Type B pancreatic cell (in vitro differentiated cells): Measurements from ENCODE around the gene SOX12. TPM values are rescaled to one million over a fixed set of nuclear protein-coding genes. Genes with fewer than 3 reads are reported as not detected.

Experiments used
- DNase-seq: peaks from one replicate; pipeline ENCODE4 v3.0.0; 2021; ENCODE audit warnings: mixed read lengths; ENCODE audit not compliant: unreplicated experiment; ENCODE audit errors: extremely low spot score
- H3K27ac Mint-ChIP-seq: 2 replicates; pipeline ENCODE4 v1.8.0; 2021; ENCODE audit warnings: mild to moderate bottlenecking, mixed read lengths
- H3K27me3 Mint-ChIP-seq: 2 replicates; pipeline ENCODE4 v1.8.0; 2021; ENCODE audit warnings: mixed read lengths
- H3K36me3 Mint-ChIP-seq: 2 replicates; pipeline ENCODE4 v1.8.0; 2021; ENCODE audit warnings: mixed read lengths
- H3K4me1 Mint-ChIP-seq: one replicate; pipeline ENCODE4 v1.8.0; 2021; ENCODE audit warnings: mixed read lengths; ENCODE audit not compliant: unreplicated experiment
- H3K4me3 Mint-ChIP-seq: 2 replicates; pipeline ENCODE4 v1.8.0; 2021; ENCODE audit warnings: mild to moderate bottlenecking, mixed read lengths
- H3K9me3 Mint-ChIP-seq: 2 replicates; pipeline ENCODE4 v1.8.0; 2021; ENCODE audit warnings: mixed read lengths
- total RNA-seq: library from RNA; stranded (reverse); gene quantifications from 2 replicates; pipeline ENCODE4 v1.2.1, GENCODE V29; 2021; ENCODE audit warnings: low replicate concordance
- TF ChIP-seq, protein P1 (sequence below): fragments of 200-600 bp; sonication (generic); conservative IDR thresholded peaks from 2 replicates; pipeline ENCODE4 v1.5.0; 2021; ENCODE audit warnings: antibody characterized with exemption, mild to moderate bottlenecking

Gene SOX12
- total RNA-seq, 1 donor from 2014 or later = 52.7 TPM

DNA sequence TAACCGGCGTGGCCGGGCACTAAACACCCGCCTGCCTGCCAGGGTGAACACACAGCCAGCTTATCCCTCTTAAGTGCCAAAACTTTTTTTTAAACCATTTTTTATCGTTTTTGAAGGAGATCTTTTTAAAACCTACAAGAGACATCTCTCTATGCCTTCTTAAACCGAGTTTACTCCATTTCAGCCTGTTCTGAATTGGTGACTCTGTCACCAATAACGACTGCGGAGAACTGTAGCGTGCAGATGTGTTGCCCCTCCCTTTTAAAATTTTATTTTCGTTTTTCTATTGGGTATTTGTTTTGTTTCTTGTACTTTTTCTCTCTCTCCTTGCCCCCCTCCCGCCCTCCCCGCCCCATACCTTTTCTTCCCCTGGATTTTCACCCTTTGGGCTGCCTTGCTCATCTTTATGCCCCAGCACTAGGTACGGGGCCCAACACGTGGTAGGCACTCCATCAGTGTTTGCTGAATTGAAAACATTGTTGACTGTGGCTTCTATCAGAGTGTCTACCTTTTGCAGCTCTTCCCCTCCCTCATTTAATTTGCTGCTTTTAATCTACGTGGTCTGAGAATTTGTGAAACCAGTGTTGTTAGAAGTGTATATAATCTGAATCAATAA is 26.5 kb upstream of the SOX12 start:
- peaks cover 40% of the 10 kb centered on the region for H3K4me1 Mint-ChIP-seq
- peaks cover 22% of the 10 kb centered on the region for H3K36me3 Mint-ChIP-seq
- peak overlapping the region; percentile 98 for H3K4me3 Mint-ChIP-seq
- DNase-seq = no peak
- TF ChIP-seq, protein P1, sequence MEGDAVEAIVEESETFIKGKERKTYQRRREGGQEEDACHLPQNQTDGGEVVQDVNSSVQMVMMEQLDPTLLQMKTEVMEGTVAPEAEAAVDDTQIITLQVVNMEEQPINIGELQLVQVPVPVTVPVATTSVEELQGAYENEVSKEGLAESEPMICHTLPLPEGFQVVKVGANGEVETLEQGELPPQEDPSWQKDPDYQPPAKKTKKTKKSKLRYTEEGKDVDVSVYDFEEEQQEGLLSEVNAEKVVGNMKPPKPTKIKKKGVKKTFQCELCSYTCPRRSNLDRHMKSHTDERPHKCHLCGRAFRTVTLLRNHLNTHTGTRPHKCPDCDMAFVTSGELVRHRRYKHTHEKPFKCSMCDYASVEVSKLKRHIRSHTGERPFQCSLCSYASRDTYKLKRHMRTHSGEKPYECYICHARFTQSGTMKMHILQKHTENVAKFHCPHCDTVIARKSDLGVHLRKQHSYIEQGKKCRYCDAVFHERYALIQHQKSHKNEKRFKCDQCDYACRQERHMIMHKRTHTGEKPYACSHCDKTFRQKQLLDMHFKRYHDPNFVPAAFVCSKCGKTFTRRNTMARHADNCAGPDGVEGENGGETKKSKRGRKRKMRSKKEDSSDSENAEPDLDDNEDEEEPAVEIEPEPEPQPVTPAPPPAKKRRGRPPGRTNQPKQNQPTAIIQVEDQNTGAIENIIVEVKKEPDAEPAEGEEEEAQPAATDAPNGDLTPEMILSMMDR = no peak
- peak overlapping the region; percentile 93 for H3K27ac Mint-ChIP-seq
- H3K9me3 Mint-ChIP-seq = no peaks in the 10 kb centered on the region
- peaks cover 4% of the 10 kb centered on the region for H3K27me3 Mint-ChIP-seq

DNA sequence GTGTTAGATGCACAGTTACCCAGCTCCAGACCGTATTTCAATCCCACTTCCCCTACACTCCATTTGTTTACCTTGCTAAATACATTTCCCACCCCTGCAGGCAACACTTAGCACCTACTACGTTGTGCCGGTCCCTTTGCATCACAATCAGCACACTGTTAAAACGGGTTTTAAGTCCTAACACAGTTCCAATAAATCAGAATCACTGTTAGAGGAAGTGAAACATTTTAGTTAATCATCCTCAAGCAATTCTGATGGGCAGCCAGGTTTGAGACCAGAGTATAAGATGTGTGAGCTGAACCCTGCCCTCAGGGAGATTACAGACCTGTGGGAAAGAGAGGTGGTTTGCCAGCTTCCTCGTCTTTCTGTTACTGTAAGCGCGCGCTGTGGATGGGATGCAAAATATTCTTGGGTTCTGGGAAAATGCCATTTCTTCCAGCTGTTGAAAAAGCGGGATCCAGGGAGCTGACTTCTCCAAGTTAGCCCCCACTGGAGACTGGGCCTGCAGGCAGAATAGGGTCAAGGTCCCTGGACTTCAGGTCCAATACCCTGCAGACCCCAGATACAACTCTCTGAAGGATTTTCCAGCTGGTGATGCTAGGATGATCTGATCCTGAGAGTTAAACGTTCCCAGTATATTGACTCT is 24.9 kb upstream of the SOX12 start:
- Mint-ChIP-seq H3K9me3 (no peaks in the 10 kb centered on the region), H3K4me1 (peaks cover 40% of the 10 kb centered on the region), H3K27ac (peak overlapping the region; percentile 37), H3K27me3 (peaks cover 4% of the 10 kb centered on the region), H3K36me3 (peaks cover 22% of the 10 kb centered on the region), H3K4me3 (peak overlapping the region; percentile 98)
- TF ChIP-seq, protein P1 = no peak
- no peak for DNase-seq

DNA sequence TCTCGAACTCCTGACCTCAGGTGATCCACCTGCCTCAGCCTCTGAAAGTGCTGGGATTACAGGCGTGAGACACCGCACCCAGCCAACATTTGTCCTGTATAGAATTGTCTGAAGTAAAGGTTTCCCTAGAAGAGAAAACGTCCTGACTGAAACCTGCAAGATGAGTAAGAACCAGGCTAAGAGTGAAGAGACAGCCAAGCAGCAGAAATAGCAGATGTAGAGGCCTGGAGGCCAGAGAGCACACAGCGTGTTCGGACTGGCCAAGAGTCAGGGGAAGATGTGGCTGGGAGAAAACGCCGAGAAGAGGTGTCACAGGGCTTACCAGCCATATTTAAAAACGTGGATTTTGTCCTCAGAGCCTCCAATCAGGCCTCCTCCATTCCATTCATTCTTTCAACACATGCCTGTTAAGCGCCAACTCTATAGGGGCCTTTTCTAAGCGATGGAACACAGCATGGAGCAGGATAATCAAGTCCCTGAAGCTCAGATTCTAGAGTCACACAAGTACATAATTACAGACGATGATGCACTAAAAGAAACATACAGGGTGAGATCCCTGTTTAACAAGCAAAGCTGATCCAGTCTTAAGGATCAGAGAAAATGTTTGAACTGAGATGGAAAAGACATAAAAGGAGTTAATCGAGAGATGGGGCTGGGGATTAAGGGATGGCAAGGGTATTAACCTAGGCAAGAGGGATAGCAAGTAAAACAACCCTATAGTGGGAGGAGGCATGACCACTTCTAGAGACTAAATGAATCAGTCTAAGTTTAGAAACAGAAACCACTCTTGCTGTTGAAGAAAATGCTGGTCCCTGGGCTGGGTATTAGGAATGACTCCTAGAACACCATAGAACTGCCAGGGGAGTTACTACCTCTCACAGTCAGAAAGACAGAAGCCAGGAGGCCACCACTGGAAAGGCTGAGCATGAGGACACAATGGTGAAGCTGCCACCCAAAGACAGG is 23.2 kb upstream of the SOX12 start:
- Mint-ChIP-seq H3K27ac (peak overlapping the region; percentile 1), H3K9me3 (no peaks in the 10 kb centered on the region), H3K27me3 (no peaks in the 10 kb centered on the region), H3K36me3 (peaks cover 22% of the 10 kb centered on the region), H3K4me1 (peaks cover 34% of the 10 kb centered on the region), H3K4me3 (no peak overlapping the region)
- no peak for DNase-seq
- TF ChIP-seq, protein P1 = no peak

DNA sequence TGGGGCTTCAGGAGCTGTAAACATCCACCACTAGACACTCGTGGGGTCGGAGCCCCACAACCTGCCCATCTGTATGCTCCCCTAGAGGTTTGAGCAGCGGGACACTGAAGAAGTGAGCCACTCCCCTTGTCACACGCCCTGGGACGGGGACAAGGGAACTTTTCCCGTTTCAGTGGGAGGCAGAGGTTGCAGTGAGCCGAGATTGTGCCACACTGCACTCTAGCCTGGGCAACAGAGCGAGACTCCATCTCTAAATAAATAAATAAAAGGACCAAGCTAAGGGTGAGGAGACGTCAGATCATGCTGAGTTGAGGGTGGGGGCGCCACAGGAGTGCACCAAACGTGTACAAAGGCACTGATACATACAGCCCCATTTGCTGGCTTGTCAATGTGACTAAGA is 19.6 kb upstream of the SOX12 start:
- no peak overlapping the region for H3K27ac Mint-ChIP-seq
- H3K36me3 Mint-ChIP-seq = peaks cover 9% of the 10 kb centered on the region
- H3K4me3 Mint-ChIP-seq = no peak overlapping the region
- H3K4me1 Mint-ChIP-seq = peaks cover 34% of the 10 kb centered on the region
- TF ChIP-seq, protein P1 = no peak
- H3K27me3 Mint-ChIP-seq = no peaks in the 10 kb centered on the region
- H3K9me3 Mint-ChIP-seq = no peaks in the 10 kb centered on the region
- DNase-seq = no peak

DNA sequence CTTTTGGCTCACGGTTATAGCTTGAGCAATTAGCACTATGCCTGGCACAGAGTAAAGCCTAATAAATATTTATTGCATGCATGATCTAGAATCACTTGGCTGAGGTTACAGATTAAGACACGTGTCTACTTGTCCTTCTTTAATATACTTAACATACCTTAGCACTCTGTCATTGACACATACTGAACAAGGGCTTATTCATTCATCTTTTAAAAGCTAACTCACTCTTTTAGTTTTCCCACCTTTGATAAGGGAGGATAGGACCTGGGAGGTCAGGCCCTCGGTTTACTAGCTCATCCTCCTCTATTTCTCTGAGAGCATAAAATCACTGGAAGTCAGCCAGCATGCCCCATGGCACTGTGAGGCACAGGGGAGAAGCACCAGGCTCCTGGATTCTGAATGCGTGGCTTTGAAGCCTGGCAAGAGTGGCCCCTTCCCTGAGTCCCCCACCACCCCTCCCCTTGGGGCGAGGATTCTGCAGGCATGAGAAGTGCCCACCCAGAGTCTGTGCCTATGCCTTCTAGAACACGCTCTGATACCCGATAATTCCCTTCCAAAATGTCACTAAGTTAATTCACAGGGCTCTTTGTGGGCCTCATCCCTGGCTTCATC is 16.8 kb upstream of the SOX12 start:
- Mint-ChIP-seq H3K9me3 (no peaks in the 10 kb centered on the region), H3K27me3 (no peaks in the 10 kb centered on the region), H3K27ac (peak overlapping the region; percentile 35), H3K36me3 (no peaks in the 10 kb centered on the region), H3K4me1 (peaks cover 19% of the 10 kb centered on the region), H3K4me3 (peak overlapping the region; percentile 23)
- TF ChIP-seq, protein P1 = no peak
- DNase-seq = no peak
